H9 (cell line): ENCODE measurements around the gene P2RY14. TPM values are rescaled to one million over a fixed set of nuclear protein-coding genes. Genes with fewer than 3 reads are reported as not detected.

Experiments
- DNase-seq: peaks from one replicate; pipeline ENCODE4 v3.0.0-alpha.2; 2017
- H2AFZ ChIP-seq: one replicate; pipeline ENCODE4 v1.6.1; 2013; ENCODE audit warnings: mild to moderate bottlenecking, low read length, control low read depth, moderate library complexity
- H2AK5ac ChIP-seq: 2 replicates; pipeline ENCODE4 v1.6.1; 2013; ENCODE audit warnings: low read length, control low read depth, mixed read lengths; ENCODE audit not compliant: insufficient read length
- H2BK120ac ChIP-seq: one replicate; pipeline ENCODE4 v1.6.1; 2013; ENCODE audit warnings: low read depth, mild to moderate bottlenecking, low read length, control low read depth, inconsistent platforms; ENCODE audit not compliant: poor library complexity, severe bottlenecking
- H2BK12ac ChIP-seq: 2 replicates; pipeline ENCODE4 v1.6.1; 2013; ENCODE audit warnings: low read length, control low read depth, mixed read lengths, low read depth; ENCODE audit not compliant: insufficient read length
- H2BK15ac ChIP-seq: 2 replicates; pipeline ENCODE4 v1.6.1; 2013; ENCODE audit warnings: low read depth, low read length, control low read depth
- H2BK20ac ChIP-seq: one replicate; pipeline ENCODE4 v1.6.1; 2013; ENCODE audit warnings: low read depth, mild to moderate bottlenecking, low read length, control low read depth, inconsistent platforms; ENCODE audit not compliant: poor library complexity, severe bottlenecking
- H2BK5ac ChIP-seq: 2 replicates; pipeline ENCODE4 v1.6.1; 2013; ENCODE audit warnings: low read length, control low read depth, mixed read lengths; ENCODE audit not compliant: insufficient read length
- H3K14ac ChIP-seq: 2 replicates; pipeline ENCODE4 v1.6.1; 2013; ENCODE audit warnings: low read length, control low read depth; ENCODE audit not compliant: insufficient read depth
- H3K18ac ChIP-seq: 2 replicates; pipeline ENCODE4 v1.6.1; 2013; ENCODE audit warnings: low read depth, mild to moderate bottlenecking, mixed read lengths, low read length, control low read depth; ENCODE audit not compliant: insufficient read length
- H3K23ac ChIP-seq: 2 replicates; pipeline ENCODE4 v1.6.1; 2013; ENCODE audit warnings: low read length, control low read depth, mixed read lengths, low read depth; ENCODE audit not compliant: insufficient read length
- H3K23me2 ChIP-seq: 2 replicates; pipeline ENCODE4 v1.6.1; 2013; ENCODE audit warnings: low read depth, mild to moderate bottlenecking, mixed read lengths, low read length, control low read depth; ENCODE audit not compliant: insufficient read length, poor library complexity, severe bottlenecking
- H3K27ac ChIP-seq: 2 replicates; pipeline ENCODE4 v1.5.1; 2013; ENCODE audit warnings: low read length, control low read depth, mixed read lengths, low read depth; ENCODE audit not compliant: insufficient read length
- H3K27me3 ChIP-seq: 2 replicates; pipeline ENCODE4 v1.6.1; 2013; ENCODE audit warnings: low read length, control low read depth, inconsistent platforms; ENCODE audit not compliant: insufficient read depth
- H3K4ac ChIP-seq: 2 replicates; pipeline ENCODE4 v1.6.1; 2013; ENCODE audit warnings: low read depth, mild to moderate bottlenecking, control low read depth, inconsistent platforms, low read length, moderate library complexity
- H3K4me1 ChIP-seq: 2 replicates; pipeline ENCODE4 v1.6.1; 2013; ENCODE audit warnings: low read length, control low read depth, inconsistent platforms; ENCODE audit not compliant: insufficient read depth
- H3K4me2 ChIP-seq: 2 replicates; pipeline ENCODE4 v1.6.1; 2013; ENCODE audit warnings: low read length, control low read depth, mixed read lengths; ENCODE audit not compliant: insufficient read length, insufficient read depth
- H3K56ac ChIP-seq: 2 replicates; pipeline ENCODE4 v1.6.1; 2013; ENCODE audit warnings: low read depth, mild to moderate bottlenecking, mixed read lengths, low read length, control low read depth; ENCODE audit not compliant: insufficient read length
- H3K79me1 ChIP-seq: 2 replicates; pipeline ENCODE4 v1.6.1; 2013; ENCODE audit warnings: low read depth, mild to moderate bottlenecking, moderate library complexity, low read length, control low read depth, inconsistent platforms; ENCODE audit not compliant: insufficient read depth, poor library complexity, severe bottlenecking
- H3K79me2 ChIP-seq: 2 replicates; pipeline ENCODE4 v1.6.1; 2013; ENCODE audit warnings: low read length, control low read depth, inconsistent platforms; ENCODE audit not compliant: insufficient read depth
- H3K9ac ChIP-seq: 2 replicates; pipeline ENCODE4 v1.6.1; 2013; ENCODE audit warnings: low read length, control low read depth, mixed read lengths; ENCODE audit not compliant: insufficient read length; ENCODE audit errors: extremely low read depth
- H3K9me3 ChIP-seq: one replicate; pipeline ENCODE4 v1.6.1; 2013; ENCODE audit warnings: low read depth, low read length, inconsistent platforms; ENCODE audit not compliant: control insufficient read depth
- H3T11ph ChIP-seq: one replicate; pipeline ENCODE4 v1.6.1; 2013; ENCODE audit warnings: mild to moderate bottlenecking, low read length, control low read depth, inconsistent platforms
- H4K20me1 ChIP-seq: one replicate; pipeline ENCODE4 v1.6.1; 2013; ENCODE audit not compliant: control insufficient read depth, insufficient read length, insufficient read depth
- H4K5ac ChIP-seq: 2 replicates; pipeline ENCODE4 v1.6.1; 2013; ENCODE audit warnings: low read depth, mild to moderate bottlenecking, mixed read lengths, low read length, control low read depth; ENCODE audit not compliant: insufficient read length
- H4K8ac ChIP-seq: replicated peaks from 2 replicates; pipeline ENCODE4 v1.6.1; 2013; ENCODE audit warnings: low read length, control low read depth, mixed read lengths, low read depth; ENCODE audit not compliant: insufficient read length
- H4K91ac ChIP-seq: 2 replicates; pipeline ENCODE4 v1.6.1; 2013; ENCODE audit warnings: low read depth, mild to moderate bottlenecking, moderate library complexity, mixed read lengths, low read length, control low read depth; ENCODE audit not compliant: insufficient read length
- H3K27ac Mint-ChIP-seq, 3 experiments: 2 replicates in 2 of 3; 3 replicates in 1 of 3; pipeline ENCODE4 v1.8.0; 2020 to 2021; ENCODE audit warnings: mixed read lengths in 3 of 3, mild to moderate bottlenecking in 1 of 3, moderate library complexity in 1 of 3
- H3K27me3 Mint-ChIP-seq: 2 replicates; pipeline ENCODE4 v1.8.0; 2021; ENCODE audit warnings: low read depth, mild to moderate bottlenecking, moderate library complexity, mixed read lengths
- H3K36me3 Mint-ChIP-seq, 3 experiments: 2 replicates in 2 of 3; 3 replicates in 1 of 3; pipeline ENCODE4 v1.8.0; 2020 to 2021; ENCODE audit warnings: low read depth in 3 of 3, mixed read lengths in 3 of 3; ENCODE audit not compliant: insufficient read depth in 1 of 3
- H3K4me1 Mint-ChIP-seq, 2 experiments: 2 replicates each; pipeline ENCODE4 v1.8.0; 2020; ENCODE audit warnings: mixed read lengths in 2 of 2
- H3K4me3 Mint-ChIP-seq, 2 experiments: 2 replicates in 1 of 2; 3 replicates in 1 of 2; pipeline ENCODE4 v1.8.0; 2020 to 2021; ENCODE audit warnings: mild to moderate bottlenecking in 2 of 2, mixed read lengths in 2 of 2, moderate library complexity in 1 of 2
- H3K9me3 Mint-ChIP-seq, 2 experiments: 2 replicates in 1 of 2; 3 replicates in 1 of 2; pipeline ENCODE4 v1.8.0; 2020; ENCODE audit warnings: mild to moderate bottlenecking in 2 of 2, mixed read lengths in 2 of 2, moderate library complexity in 1 of 2
- WGBS: extraction: QIAGEN DNeasy Blood & Tissue Kit; methylation state at CpG from one replicate; pipeline ENCODE4 v1.1.7; 2013; ENCODE audit warnings: missing lambda C conversion rate, low lambda C conversion rate, mixed read lengths; ENCODE audit not compliant: insufficient read length; ENCODE audit errors: extremely low coverage; 5-methylcytosine and 5-hydroxymethylcytosine counted together
- total RNA-seq: library from RNA; stranded (reverse); gene quantifications from 2 replicates; pipeline ENCODE4 v1.2.1, GENCODE V29; 2021
- TF ChIP-seq, protein P1 (sequence below): fragments of 200-600 bp; sonication (generic); conservative IDR thresholded peaks from 3 replicates; pipeline ENCODE4 v1.8.0; 2021; ENCODE audit warnings: antibody characterized with exemption, mild to moderate bottlenecking

Gene P2RY14
- total RNA-seq, 1 experiment from 2014 or later = not detected

DNA sequence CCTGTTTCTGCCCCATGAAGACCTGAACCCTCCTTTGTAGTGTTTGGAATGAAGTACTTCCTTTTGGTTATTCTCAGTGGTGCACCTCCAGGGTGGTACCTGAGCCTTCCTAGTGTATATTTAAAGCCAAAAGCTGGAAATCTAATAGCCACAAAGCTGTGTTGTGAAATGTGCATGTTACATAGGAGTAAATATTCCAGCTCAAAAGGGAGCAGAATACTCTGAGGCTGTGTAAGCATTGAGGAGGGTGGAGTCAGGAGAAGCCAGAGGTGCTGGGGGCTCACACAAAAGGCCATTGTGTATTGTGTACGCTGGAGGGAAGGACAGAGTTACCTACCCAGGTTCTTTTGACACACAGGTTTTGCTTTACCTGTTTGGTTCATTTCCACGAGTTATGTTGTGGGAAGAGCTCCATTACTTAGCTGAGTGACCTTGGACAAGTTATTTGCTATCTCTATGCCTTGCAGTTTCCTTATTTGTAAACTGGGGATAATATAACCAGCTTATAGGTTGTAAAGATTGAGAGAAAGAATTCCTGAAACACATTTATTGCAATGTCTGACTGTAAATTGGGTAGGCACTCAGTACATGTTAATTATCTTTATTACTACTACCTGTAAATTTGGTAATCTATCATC lies 100.0 kb downstream of the P2RY14 start:
- Mint-ChIP-seq H3K36me3 (peaks cover 0 to 2% (median 0%) of the 10 kb centered on the region in 3 experiments; a peak in 1 of 7 replicates), H3K4me3 (no peak overlapping the region), H3K4me1 (peaks cover 12 to 15% of the 10 kb centered on the region in 2 experiments), H3K9me3 (no peaks in the 10 kb centered on the region), H3K27me3 (no peaks in the 10 kb centered on the region), H3K27ac (no peak overlapping the region)
- Histone ChIP-seq H3K4ac (no peak overlapping the region), H3K23me2 (no peaks in the 10 kb centered on the region), H2BK20ac (no peak overlapping the region), H4K8ac (no peak overlapping the region), H3K14ac (no peak overlapping the region), H3K9me3 (no peaks in the 10 kb centered on the region), H3K27ac (no peak overlapping the region), H3K23ac (no peak overlapping the region), H2BK120ac (no peak overlapping the region), H4K91ac (no peak overlapping the region), H4K20me1 (no peaks in the 10 kb centered on the region), H2BK5ac (no peak overlapping the region), H2AFZ (no peak overlapping the region), H3K4me1 (no peaks in the 10 kb centered on the region), H2BK15ac (no peak overlapping the region), H3K4me2 (no peak overlapping the region), H3K79me2 (no peaks in the 10 kb centered on the region), H2AK5ac (no peak overlapping the region), H3K79me1 (no peaks in the 10 kb centered on the region), H3K18ac (no peak overlapping the region), H4K5ac (no peak overlapping the region), H3K27me3 (no peaks in the 10 kb centered on the region), H3T11ph (no peak overlapping the region), H3K9ac (no peak overlapping the region), H2BK12ac (no peak overlapping the region), H3K56ac (no peak overlapping the region)
- WGBS = no CpG with 5 or more reads among the region's 2 CpGs
- TF ChIP-seq, protein P1, sequence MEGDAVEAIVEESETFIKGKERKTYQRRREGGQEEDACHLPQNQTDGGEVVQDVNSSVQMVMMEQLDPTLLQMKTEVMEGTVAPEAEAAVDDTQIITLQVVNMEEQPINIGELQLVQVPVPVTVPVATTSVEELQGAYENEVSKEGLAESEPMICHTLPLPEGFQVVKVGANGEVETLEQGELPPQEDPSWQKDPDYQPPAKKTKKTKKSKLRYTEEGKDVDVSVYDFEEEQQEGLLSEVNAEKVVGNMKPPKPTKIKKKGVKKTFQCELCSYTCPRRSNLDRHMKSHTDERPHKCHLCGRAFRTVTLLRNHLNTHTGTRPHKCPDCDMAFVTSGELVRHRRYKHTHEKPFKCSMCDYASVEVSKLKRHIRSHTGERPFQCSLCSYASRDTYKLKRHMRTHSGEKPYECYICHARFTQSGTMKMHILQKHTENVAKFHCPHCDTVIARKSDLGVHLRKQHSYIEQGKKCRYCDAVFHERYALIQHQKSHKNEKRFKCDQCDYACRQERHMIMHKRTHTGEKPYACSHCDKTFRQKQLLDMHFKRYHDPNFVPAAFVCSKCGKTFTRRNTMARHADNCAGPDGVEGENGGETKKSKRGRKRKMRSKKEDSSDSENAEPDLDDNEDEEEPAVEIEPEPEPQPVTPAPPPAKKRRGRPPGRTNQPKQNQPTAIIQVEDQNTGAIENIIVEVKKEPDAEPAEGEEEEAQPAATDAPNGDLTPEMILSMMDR = no peak
- DNase-seq = no peak
